Colon (tissue), 2 donors: ENCODE data around the gene ADCYAP1R1.

Experiments
- FAIRE-seq: peaks from 2 replicates; lab custom pipeline; 2012; peaks lifted over from hg19 to GRCh38; lab: Jason Lieb, UNC
- donor health status: control.
- donor health status: control.

ADCYAP1R1 gene

DNA sequence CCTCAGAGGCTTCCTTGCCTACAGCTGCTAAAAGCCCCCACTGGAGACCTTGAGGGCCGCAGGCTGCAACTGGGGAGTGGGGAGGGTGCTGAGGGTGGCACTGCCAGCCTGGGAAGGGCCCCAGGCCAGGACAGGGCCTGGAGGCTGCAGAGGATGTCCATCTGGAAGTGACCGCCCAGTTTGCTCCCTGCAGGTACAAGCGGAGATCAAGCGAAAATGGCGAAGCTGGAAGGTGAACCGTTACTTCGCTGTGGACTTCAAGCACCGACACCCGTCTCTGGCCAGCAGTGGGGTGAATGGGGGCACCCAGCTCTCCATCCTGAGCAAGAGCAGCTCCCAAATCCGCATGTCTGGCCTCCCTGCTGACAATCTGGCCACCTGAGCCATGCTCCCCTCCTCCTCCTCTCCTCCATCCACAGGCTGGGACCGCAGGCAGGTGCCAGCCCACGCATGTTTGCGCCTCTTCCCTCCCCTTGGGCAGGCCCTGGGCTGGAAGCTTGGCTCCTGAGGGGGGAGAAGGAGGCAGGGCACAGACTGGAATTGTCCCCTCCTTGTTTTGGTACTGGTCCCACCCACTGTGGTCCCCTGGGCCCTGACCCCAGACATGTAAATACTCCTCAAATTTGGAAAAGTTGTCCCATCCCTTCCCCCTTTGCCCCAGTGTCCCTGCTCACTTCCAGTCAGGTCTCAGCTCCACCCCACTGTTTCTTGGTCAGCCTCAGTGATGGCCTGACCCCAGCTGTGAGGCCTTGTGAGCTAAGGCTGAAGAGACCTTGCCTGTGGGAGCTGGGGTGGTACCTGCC lies 54.4 kb downstream of the ADCYAP1R1 start:
- FAIRE-seq, result no peak

DNA sequence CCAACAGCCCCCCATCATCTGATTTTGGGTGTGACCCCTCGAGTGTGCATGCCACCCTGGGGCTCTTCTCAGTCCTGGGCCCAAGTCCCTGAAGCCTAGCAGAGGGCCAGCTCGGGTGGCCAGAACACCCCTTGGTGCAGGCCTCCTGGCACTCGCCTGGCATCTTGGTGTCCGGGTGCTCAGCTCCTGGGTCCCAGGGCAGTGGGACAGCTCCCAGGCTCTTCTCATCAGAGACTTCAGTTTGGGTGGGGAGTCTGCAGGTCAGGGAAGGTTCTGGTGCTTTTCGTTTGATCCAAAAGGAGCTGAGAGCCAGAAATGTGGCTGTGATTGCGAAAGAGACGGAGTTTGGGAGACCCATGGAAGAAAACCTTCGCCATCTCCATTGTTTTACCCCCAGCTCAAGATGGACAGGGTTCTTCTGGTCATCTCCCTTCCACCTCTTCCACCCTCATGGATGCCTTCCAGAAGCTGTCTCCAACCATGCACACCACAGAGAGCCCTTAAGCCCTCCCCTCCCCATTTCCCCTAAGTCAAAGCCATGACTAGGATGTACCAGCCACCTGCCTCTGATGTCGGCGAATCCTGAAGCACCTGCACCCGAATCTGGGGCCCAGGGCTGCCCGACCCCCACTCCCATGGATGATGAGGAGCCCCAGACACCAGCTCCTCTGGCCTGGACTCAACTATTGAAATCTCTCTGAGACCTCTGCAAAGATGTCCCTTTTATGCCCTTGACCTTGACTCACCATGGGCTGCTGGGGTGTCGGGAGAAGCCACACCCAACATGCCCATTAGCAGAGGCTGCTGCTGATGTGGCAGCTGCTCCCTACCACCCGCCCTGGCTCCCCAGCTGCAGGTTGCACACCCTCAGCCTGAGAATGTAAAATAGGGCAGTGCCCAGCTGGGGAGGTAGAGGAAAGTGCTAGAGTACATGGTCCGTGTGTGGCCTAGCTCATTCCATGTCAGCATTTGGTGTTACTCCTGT lies 55.3 kb downstream of the ADCYAP1R1 start:
- FAIRE-seq, result no peak

DNA sequence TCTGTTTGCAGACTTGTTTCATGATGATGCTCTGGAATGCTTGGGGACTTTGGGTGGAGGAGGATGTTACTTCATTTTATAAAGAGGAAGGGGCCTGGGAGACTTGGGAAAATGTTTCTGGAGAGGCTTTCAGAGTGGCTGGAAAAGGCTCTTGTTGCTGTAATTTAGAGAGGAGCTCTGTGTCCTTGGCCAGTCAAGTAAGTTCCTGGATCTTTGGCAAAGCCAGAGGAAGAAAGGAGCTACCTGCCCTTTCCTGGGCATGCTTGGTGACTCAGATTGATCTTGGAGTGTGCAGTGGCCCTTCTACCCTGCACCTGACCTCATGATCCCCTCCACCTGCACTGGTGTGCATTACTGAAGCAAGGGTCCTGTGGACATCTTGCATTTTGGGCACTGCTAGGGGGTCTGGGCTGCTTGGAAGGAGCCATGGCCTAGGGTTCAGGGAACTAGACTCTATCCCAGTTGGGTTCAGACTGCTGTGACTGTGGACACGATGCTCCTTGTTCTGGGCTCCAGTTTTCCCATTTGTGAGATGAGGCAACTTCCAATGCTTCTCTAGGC lies 56.1 kb downstream of the ADCYAP1R1 start:
- FAIRE-seq, result no peak

DNA sequence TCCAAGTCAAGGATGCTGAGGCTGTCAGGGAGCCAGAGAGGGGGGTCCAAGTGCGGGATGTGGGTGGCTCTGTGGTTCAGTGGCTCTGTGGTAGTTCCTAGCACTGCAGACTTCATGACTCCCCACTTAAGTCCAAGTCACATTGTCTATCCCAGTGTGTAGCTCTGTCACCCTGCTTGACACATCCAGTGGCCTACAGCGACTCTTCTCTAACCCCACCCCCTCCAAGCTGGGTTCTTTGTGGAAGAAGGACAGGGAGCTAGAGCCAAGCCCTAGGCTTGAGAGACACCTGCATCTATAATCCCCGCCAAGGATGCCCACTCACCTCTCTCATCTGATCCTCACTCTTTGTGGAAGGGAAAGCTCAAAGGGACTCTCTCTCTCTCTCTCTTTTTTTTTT lies 57.6 kb downstream of the ADCYAP1R1 start:
- no peak for FAIRE-seq

DNA sequence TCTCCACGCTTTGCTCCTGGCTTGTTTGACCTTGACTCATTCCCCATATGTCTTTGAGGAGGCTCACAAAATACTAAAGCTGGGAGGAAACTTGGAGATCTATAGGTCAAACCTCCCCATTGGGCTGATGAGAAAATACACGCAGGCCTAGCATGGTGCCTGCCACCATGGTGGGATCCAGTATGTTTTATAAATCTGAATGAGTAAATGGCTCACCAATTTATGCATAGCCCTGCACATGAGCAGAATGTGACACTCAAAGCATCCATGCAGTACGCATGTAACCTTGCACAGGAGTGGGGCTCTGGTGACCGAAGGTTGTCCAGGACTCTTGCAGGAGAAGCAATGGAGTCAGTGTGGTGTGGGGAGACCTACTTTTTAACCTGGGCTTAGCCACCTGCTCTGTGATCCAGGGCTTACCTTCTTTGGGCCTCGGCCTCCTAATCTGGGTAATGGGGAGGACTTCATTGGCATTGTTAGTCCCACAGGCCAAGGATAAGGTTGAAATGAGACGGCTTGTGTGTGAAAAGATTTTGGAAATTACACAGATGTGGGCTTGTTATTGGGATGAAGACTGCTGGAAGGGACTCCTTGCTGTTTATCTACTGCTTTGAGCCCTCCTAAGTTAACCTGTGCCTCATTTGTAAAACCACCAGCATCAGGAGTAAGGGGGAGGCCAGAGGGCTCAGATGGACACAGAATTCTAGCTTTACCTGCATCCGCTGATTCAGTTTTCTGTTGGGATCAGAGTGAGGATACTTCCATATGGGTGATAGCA lies 58.4 kb downstream of the ADCYAP1R1 start:
- FAIRE-seq, result no peak

DNA sequence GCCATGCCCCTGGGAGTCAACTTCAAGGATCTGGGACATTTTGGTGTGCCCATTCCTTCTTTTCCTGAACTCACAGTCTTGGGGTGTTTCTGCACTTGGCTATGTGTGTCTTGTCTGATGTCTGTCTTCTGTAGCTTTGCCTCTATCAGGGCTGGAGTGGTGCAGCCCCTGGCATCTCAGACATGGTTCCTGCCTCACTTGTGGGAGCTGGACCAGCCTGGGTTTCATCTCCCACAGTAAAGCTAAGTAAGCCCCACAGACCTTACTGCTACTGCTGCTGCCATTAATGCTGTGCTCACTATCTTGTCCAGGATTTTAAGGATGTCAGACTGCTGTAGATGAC lies 59.0 kb downstream of the ADCYAP1R1 start:
- no peak for FAIRE-seq

DNA sequence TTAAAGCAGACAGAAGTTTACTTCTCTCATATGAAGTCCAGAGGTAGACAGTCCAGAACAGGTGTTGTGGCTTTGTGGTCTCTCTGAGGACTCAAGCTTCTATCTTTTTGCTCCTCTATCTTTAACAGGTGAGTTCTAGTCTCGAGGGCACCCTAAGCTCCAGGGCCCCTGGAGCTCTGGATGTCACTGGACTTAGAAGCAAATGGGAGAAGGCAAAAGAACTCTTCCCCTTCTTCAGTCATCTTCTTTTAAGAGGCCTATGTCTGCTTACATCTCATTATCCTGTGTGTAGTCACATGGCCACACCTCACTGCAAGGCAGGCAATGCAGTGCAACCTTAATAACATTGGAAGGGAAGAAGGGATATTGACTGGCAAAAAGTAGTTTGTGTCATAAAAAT lies 61.6 kb downstream of the ADCYAP1R1 start:
- FAIRE-seq, result no peak

DNA sequence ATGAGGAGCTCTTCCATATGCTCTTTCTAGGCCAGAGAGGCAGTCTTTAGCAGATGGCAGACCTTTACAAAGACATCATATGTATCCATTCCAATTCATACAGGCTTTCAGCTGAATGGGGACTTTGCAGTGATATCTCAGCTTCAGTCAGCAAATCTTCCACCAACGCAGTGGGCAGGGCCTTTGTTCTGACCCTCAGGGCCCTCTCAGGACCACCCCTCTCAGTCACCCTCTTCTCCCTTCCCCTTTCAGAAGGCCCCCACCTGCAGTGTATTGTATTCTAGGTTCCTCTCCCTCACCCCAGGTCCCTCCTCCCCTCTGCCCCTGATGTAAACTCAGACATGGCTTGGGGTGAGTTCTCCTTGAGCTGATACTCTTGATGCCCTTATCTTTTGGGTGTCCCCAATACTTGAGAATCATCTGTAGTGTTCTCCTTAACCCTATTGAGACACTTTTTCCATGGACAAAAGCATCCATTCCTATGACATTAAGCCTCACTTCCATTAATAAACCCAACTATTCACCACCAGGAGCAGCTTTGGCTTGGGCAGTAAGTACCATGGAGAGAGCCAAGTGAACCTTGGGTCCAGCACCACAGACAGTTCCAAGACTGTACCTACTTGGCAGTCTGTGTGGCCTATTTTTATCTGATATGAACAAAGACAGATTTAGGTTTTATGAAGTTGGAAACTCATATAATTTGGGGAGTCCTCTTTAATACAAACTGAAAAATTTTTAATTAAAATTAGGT lies 62.7 kb downstream of the ADCYAP1R1 start:
- FAIRE-seq, result no peak

DNA sequence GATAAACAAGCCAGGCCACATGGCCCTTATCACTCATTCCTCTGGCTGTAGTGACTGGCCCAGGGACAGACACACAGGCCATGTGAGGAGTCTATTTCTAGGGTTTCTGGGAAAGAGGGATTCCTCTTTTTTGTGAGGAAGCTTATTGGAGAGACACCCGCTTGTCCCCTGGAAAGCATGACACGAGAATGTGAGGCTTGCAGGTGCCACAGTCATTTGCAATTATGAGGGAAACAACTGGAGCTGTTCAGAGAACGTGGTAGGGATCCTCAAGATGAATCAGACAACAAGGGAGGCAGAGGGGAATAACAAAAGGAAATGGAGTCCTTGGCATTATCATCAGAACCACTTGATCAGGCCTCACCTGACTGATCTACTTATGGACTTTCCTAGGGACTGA lies 64.5 kb downstream of the ADCYAP1R1 start:
- no peak for FAIRE-seq

DNA sequence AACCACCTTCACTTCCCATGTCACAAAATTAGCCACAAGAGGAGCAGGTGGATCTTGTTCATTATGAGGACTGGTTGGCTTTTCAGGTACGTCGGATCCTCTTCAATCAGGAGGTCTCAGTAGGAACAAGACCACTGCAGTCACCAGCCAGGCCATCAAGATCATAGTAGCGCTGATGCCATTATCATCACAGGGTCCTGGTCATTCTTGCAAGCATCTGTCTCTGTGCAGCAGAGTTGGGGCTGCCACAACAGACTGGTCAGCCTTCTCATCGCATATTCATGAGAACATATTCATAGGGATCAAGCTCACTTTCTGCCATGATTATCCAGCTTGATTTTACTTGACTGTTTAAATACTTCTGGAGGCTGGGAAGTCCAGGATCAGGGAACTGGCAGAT lies 67.1 kb downstream of the ADCYAP1R1 start:
- FAIRE-seq, result no peak

DNA sequence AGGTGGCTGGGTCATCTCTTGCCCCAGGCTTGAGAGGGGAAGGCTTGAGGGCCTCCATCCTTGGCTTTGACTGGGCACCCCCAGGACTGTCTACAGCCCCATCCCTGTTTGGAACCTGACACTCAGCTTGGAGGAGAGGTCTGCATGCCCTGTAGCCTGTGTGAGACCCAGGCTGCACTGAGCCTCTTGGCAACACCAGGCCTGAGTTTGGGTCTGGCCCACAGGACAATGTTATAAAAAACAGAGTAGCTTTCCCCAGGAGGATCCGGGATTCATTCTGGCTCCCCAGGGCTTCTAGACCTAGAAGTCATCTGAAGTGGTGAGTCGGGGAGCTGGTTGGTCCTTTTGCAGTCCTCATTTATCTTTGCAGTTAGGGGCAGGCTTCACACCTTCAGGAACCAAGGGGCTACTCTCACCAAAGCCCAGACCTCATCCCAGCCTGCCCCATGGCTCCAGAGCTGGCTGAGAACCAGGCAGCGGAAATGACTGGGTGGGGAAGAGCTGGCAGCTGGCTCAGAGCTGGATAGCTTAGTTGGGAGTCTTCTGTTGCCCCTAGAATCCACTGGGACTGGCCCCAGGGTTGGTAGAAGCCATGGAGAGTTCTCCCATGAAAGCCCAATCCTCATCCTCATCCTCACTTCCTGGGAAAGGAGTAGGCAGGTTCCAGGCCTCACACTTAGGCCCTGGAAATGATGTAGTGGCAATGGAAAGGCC lies 68.8 kb downstream of the ADCYAP1R1 start:
- FAIRE-seq, result no peak

DNA sequence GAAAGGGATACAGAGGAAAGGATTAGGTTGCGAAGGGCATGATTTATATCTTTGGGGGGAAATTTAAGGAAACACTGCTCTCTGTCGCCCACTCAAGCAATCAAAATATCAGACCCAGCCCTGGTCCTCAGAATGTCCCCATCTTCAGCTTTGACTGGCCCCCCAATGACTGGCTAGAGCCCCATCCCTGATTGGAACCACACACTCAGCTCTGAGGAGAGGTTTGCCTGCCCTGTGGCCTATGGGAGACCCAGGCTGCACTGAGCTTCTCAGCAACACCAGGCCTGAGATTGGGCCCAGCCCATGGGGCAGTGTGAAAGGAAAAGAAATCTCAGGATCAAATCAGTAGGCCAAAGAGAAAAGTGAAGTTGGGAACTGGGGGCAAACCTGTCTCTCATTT lies 69.5 kb downstream of the ADCYAP1R1 start:
- FAIRE-seq, result no peak

DNA sequence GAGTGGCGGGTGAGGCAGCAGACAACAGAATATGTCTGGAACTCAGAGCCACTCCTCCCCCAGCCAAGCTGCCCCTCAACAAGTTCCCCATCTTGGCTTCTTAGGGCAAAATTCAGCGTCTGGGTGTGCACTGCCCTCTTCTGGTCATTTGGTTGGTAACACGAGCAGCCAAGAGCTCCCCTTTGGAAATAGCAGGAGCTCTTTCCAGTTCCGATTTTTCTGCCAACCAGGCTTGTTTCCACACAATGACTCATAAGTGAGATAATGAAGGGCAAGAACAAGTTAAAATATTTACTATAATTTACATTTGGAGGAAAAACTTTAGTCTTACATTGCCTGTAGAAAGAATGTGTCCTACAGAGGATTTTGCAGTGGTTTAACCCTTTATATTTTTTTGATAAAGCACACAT lies 70.5 kb downstream of the ADCYAP1R1 start:
- FAIRE-seq, result peak; percentile 47

DNA sequence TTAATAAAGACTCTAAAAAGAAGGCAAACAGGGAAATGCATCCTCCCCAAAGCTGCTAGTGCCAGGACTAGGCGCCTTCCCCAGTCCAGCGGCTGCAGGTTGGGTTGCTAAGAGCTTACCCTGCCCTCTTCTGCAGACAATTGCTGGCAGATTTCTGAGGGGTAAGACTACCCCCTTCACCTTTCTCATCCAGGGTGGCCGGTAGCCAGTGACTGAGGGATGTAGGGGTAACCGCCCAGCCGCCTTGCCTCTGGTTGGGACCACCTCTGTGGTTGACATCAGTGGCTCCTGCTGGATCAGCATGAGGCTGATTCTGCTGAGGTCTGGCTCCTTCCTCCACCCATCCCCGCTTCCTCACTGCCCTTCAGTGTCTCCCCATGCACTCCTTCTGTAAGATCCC lies 71.2 kb downstream of the ADCYAP1R1 start:
- no peak for FAIRE-seq

DNA sequence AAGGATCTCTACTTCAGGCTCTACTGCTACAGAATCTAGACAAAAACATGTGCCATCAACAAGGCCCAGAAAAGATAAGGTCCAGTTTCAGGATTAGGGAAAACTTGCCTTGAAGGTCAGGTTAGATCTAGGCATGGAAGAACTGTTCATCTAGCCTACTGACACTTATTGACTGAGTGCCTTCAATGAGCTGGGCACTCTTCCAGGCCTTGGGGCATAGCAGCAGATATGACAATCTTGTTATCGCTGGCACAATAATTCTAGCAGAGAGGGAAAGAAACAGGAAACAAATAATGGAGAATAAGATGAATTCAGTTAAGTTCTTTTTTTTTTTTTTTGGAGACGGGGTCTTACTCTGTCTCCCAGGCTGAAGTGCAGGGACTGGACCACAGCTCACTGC lies 71.6 kb downstream of the ADCYAP1R1 start:
- no peak for FAIRE-seq

DNA sequence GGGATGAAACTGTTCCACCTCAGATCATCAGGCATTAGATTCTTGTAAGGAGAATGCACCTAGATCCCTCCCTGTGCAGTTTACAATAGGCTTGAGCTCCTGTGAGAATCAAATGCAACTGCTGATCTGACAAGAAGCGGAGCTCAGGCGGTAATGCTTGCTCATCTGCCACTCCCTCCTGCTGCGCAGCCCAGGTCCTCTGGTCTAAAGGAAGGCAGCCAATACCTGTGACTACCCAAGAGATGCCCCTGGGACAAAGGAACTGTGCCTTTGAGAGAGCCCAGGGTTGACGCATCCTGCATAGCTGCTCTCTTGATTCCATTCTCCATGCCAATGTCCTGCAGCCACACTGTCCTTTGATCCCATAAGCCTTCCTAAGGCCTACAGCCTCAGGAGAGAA lies 73.1 kb downstream of the ADCYAP1R1 start:
- FAIRE-seq, result no peak

DNA sequence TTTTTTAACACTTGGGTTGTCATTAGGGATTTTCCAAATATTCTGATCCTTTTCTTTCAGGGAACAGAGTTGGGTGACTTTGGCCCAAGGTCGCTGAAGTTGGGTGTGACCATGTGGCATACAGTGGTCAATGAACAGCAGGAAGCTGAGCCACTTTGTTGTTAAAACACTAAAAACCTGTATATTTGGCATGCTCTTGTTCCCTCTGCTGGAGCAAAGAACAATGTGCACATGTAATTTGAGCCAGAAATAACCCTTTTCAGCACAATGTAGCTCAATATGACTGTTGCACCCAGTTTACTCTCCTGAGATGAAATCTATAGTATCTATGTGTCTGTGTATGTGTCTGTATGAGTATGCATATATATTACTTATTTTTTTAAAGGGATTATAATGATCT lies 74.9 kb downstream of the ADCYAP1R1 start:
- FAIRE-seq, result no peak

DNA sequence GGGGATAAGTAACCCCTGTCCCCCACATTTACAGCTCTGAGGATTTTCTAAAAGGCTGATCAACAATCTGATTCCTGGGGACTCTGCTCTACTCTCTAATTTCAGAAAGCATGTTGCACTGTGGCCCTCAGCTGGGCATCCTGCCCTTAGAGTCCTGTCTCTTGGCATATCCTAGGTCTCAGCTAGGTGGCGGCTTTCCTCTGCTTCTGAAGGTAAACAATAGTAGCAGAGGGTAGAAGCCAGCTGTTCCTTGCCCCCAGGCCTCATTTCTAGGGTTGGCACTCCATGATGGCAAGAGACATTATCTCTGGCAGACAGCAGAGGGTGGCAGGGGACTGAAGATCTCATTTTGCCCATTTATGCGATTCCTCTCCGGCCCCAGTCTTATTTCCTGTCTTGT lies 77.0 kb downstream of the ADCYAP1R1 start:
- no peak for FAIRE-seq

DNA sequence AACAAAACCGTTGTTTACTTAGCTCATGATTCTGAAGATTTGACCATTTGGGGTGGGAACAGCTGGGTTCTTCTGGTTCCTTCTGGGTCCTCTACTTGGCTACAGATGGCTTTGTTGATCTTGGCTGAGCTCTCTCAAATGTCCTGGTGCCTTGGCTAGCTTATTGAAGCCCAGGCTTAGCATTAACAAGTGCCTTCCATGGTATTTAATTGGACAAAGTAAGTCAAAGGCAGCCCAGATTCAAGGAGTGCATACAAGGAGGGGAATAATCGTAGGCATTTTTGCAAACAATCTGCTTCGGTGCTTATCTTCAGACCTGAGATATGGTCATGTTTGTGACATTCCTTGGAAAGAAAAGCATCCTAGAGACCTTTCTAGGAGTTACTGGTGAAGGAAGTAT lies 81.4 kb downstream of the ADCYAP1R1 start:
- no peak for FAIRE-seq

DNA sequence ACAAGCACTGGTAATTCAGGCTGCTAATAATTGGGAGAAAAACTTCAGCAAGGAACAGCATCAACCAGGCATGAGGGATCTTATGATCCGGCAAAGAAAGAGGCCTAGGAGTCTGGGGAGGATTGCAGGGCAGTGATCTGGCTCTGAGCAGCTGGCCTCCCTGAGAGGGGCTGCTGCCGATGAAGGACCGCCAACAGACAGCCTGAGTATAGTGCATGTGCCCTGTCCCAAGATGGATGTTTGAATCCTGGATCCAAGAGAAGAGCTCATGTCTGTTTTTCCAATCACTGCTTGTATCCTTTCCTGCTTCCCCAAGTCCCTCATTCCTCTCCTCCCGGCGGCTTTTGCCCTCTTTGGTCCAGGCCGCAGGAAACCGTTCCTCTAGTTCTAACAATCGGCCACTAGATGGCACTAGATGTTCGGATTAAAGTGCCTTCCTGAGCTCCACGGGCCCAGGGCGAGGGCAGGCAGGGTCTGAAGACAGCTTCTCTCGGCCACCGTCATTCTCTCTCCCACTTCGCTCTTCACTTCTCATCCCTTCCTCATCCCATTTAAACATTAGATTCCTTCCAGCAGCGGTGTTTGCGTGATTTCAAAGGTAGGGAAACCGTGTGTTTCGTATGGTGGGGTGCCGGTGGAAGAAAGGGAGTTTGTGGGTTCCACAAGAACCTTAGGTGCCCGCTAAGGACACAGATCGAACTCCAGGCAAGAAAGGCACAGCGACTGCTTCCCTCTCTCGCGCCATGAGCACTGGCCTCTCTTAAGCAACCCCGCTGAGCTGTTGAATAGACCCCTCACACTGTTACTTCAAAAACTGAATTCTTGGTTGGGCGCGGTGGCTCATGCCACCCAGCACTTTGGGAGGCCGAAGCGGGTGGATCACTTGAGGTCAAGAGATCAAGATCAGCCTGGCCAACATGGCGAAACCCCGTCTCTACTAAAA lies 82.4 kb downstream of the ADCYAP1R1 start:
- no peak for FAIRE-seq
